GM13977 (cell line): ENCODE data around the gene RECK.
"Not testable (repeated sequence)": the region's sequence is repeated elsewhere in the genome, so short reads cannot be mapped to it uniquely, and the experiment has no call there.

ENCODE experiments used
- DNase-seq: peaks from one replicate; pipeline ENCODE4 v3.0.0; 2012; ENCODE audit warnings: low spot score
- CTCF ChIP-seq: IDR thresholded peaks from 2 replicates; pipeline ENCODE4 v1.5.1; 2012; ENCODE audit warnings: mild to moderate bottlenecking, control low read depth; ENCODE audit not compliant: insufficient read depth; ENCODE audit errors: extremely low read depth, missing control alignments
- in situ Hi-C: fragments of 300-500 bp; cut with MboI; formaldehyde crosslinking; loops from one replicate; pipeline ENCODE4 v1.12.0; 2022; ENCODE audit warnings: low sequenced_read_pairs, low pct_unique_long_range_greater_than_20kb, mixed read lengths, inconsistent platforms; ENCODE audit not compliant: unreplicated experiment

The RECK gene

GRCh38 chr9:36036780-36037548, at the start of gene RECK:
Gene RECK (plus strand): TSS chr9:36036913. CDS start chr9:36036999, 86 bp downstream.
- in situ Hi-C loops = no loop called here
- peak; percentile 94 for DNase-seq

GRCh38 chr9:35990155-35990554, 46.6 kb upstream of the RECK start:
- no peak for TF ChIP-seq CTCF
- DNase-seq = no peak
- in situ Hi-C loops = no loop called here

More at GRCh38 chr9:36036780-36037548, at the start of gene RECK:
- no peak for TF ChIP-seq CTCF

DNA sequence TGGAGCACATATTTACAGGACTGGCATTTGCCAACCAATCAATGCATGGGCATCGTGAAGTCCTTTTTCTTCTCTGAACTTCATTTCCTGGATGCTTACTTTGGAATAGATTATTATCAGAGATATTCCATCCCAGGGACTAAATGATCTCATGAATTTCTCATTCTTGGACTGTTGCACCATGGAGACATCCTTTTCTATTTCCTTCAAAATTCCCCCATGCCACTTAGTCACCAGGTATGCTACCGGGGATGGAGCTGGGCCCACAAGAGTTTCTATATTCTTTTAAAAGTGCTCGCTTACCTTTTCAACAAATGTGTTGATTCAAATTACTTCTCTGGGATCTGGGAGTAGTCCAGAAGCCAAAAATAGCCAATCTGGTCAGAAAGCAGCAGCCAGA, 43.6 kb upstream of the RECK start:
- DNase-seq, in situ Hi-C loops: not testable (repeated sequence)

- DNase-seq = no peak
- in situ Hi-C loops = no loop called here
- no peak for TF ChIP-seq CTCF
Observed at GRCh38 chr9:35993976-35994720, 42.6 kb upstream of the RECK start.

- in situ Hi-C loops = no loop called here
- no peak for DNase-seq
- no peak for TF ChIP-seq CTCF
Observed at GRCh38 chr9:35994959-35995358, 41.8 kb upstream of the RECK start.

DNA sequence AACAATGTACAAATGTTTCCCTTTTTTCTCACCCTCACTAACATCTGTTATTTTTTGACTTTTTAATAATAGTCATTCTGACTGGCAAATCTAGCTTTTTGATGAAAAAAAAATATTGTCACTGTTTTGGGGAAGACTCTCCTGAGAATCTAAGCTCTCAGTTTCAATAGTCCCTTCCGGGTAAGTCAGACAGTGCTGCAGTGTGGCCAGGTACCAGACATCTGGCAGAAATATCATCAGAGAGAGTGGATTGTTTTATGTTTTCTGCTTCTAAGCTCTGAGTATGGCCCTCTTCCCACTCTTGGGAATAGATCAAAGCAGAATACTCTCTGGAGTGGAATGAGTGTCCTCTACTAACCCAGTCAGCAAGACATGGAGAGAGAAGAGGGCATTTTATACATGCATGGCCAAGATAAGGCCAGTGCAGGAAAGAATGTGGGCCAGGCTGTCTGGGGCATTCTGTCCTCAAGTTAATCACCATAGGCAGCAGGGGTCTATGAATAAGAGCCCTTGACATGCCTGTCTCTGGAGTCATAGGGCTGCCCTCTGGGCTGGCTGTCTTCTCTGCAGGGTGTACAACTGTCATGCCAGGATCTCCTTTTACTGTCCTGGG, 40.2 kb upstream of the RECK start:
- no peak for DNase-seq
- no peak for TF ChIP-seq CTCF
- in situ Hi-C loops = no loop called here

DNA sequence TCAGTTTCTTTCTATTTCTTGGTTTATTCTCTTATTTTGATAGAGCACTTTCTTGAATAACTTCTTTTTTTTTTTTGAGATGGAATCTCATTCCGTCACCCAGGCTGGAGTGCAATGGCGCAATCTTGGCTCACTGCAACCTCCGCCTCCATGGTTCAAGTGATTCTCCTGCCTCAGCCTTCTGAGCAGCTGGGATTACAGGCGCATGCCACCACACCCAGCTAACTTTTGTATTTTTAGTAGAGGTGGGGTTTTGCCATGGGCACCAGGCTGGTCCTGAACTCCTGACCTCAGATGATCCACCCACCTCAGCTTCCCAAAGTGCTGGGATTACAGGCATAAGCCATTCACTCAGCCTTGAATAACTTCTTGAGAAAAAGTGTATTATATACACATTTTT, 39.7 kb upstream of the RECK start:
- in situ Hi-C loops, DNase-seq: not testable (repeated sequence)
